ENCODE results near the gene CHCHD3. TPM values are rescaled to one million over a fixed set of nuclear protein-coding genes. Genes with fewer than 3 reads are reported as not detected.

Gene CHCHD3
- total and polyA plus RNA-seq, 7 donors = 61.7 to 93.4 (median 63.7) TPM

- intact Hi-C loops (cut with DNase I) = no loop called here
- Histone ChIP-seq H3K9me3 (peaks cover 0 to 3% (median 0%) of the 10 kb centered on the region in 4 donors), H3K36me3 (no peaks in the 10 kb centered on the region), H3K27ac (no peak overlapping the region), H3K4me3 (no peak overlapping the region), H3K4me1 (no peaks in the 10 kb centered on the region), H3K27me3 (no peaks in the 10 kb centered on the region)
- 97% methylated on average over 4 of the region's 4 CpGs for WGBS, 2 donors
- no peak for TF ChIP-seq POLR2A (IDR thresholded peaks at IDR 0.05)
- no peak for DNase-seq
These were observed 223.1 kb downstream of the CHCHD3 start for GRCh38 chr7:132858760-132859159.

GRCh38 chr7:132858251-132858650, 223.6 kb downstream of the CHCHD3 start:
- intact Hi-C loops (cut with DNase I) = no loop called here
- Histone ChIP-seq H3K27ac (no peak overlapping the region), H3K4me1 (no peaks in the 10 kb centered on the region), H3K9me3 (peaks cover 0 to 3% (median 0%) of the 10 kb centered on the region in 4 donors), H3K36me3 (no peaks in the 10 kb centered on the region), H3K27me3 (no peaks in the 10 kb centered on the region), H3K4me3 (no peak overlapping the region)
- TF ChIP-seq POLR2A (IDR thresholded peaks at IDR 0.05) = no peak
- WGBS, 2 donors = 80 to 89% methylated on average over 2 of the region's 2 CpGs
- DNase-seq = no peak

- DNase-seq = no peak
- no peak overlapping the region for H3K4me3 ChIP-seq
- no peak overlapping the region for H3K27ac ChIP-seq
- no peaks in the 10 kb centered on the region for H3K36me3 ChIP-seq
- TF ChIP-seq POLR2AphosphoS5 (IDR thresholded peaks at IDR 0.05) (no peak), CTCF (IDR thresholded peaks at IDR 0.05) (no peak), POLR2A (IDR thresholded peaks at IDR 0.05) (no peak), EP300 (IDR thresholded peaks at IDR 0.05) (no peak)
- no peaks in the 10 kb centered on the region for H3K27me3 ChIP-seq
- WGBS, 2 donors = 96% methylated on average over 4 of the region's 4 CpGs
- no peaks in the 10 kb centered on the region for H3K9me3 ChIP-seq
- intact Hi-C loops (cut with DNase I) = no loop called here
- no peaks in the 10 kb centered on the region for H3K4me1 ChIP-seq
These were observed 224.2 kb downstream of the CHCHD3 start for GRCh38 chr7:132857703-132858102.

GRCh38 chr7:132857031-132857430, 224.9 kb downstream of the CHCHD3 start:
- intact Hi-C loops (cut with DNase I) = no loop called here
- WGBS, 2 donors = 93 to 97% methylated on average over 4 of the region's 4 CpGs

GRCh38 chr7:132856416-132856815, 225.5 kb downstream of the CHCHD3 start:
- TF ChIP-seq POLR2A (IDR thresholded peaks at IDR 0.05) = no peak
- TF ChIP-seq EP300 (IDR thresholded peaks at IDR 0.05) = no peak
- no peak for TF ChIP-seq POLR2AphosphoS5 (IDR thresholded peaks at IDR 0.05)
- no peak for TF ChIP-seq CTCF (IDR thresholded peaks at IDR 0.05)
- intact Hi-C loops (cut with DNase I) = no loop called here
- 94 to 97% methylated on average over 5 of the region's 5 CpGs for WGBS, 2 donors
- Histone ChIP-seq H3K27me3 (no peaks in the 10 kb centered on the region), H3K4me1 (no peaks in the 10 kb centered on the region), H3K4me3 (no peak overlapping the region), H3K27ac (no peak overlapping the region), H3K36me3 (no peaks in the 10 kb centered on the region), H3K9me3 (no peaks in the 10 kb centered on the region)
- no peak for DNase-seq

More at GRCh38 chr7:132857031-132857430, 224.9 kb downstream of the CHCHD3 start:
- TF ChIP-seq EP300 (IDR thresholded peaks at IDR 0.05) = no peak
- no peak for TF ChIP-seq POLR2A (IDR thresholded peaks at IDR 0.05)
- no peak for TF ChIP-seq POLR2AphosphoS5 (IDR thresholded peaks at IDR 0.05)
- no peak for TF ChIP-seq CTCF (IDR thresholded peaks at IDR 0.05)
- Histone ChIP-seq H3K27me3 (no peaks in the 10 kb centered on the region), H3K4me3 (no peak overlapping the region), H3K27ac (no peak overlapping the region), H3K4me1 (no peaks in the 10 kb centered on the region), H3K36me3 (no peaks in the 10 kb centered on the region), H3K9me3 (no peaks in the 10 kb centered on the region)
- DNase-seq = no peak

- TF ChIP-seq CTCF (IDR thresholded peaks at IDR 0.05) = no peak
- TF ChIP-seq EP300 (IDR thresholded peaks at IDR 0.05) = no peak
- no peak for TF ChIP-seq POLR2A (IDR thresholded peaks at IDR 0.05)
- no peak for TF ChIP-seq POLR2AphosphoS5 (IDR thresholded peaks at IDR 0.05)
- Histone ChIP-seq H3K9me3 (no peaks in the 10 kb centered on the region), H3K27me3 (no peaks in the 10 kb centered on the region), H3K27ac (no peak overlapping the region), H3K36me3 (no peaks in the 10 kb centered on the region), H3K4me3 (no peak overlapping the region), H3K4me1 (no peaks in the 10 kb centered on the region)
- intact Hi-C loops (cut with DNase I) = no loop called here
- no peak for DNase-seq
- WGBS, 2 donors = 96 to 97% methylated on average over 2 of the region's 2 CpGs
These were observed 226.0 kb downstream of the CHCHD3 start for GRCh38 chr7:132855901-132856300.
